GM18951 (cell line): ENCODE data around the gene PTPRN2.

ENCODE experiments used
- POLR2A ChIP-seq: IDR thresholded peaks from 4 replicates; pipeline ENCODE4 v1.6.1; 2011; ENCODE audit warnings: mild to moderate bottlenecking; ENCODE audit not compliant: insufficient read length, insufficient read depth; ENCODE audit errors: extremely low read depth
- in situ Hi-C: fragments of 300-500 bp; cut with MboI; formaldehyde crosslinking; loops from one replicate; pipeline ENCODE4 v1.12.0; 2022; ENCODE audit warnings: low sequenced_read_pairs, mixed read lengths, inconsistent platforms; ENCODE audit not compliant: unreplicated experiment

The PTPRN2 gene

GRCh38 chr7:158369866-158370265, 217.8 kb downstream of the PTPRN2 start:
- TF ChIP-seq POLR2A = no peak
- in situ Hi-C loops = no loop called here

GRCh38 chr7:158369290-158369689, 218.3 kb downstream of the PTPRN2 start:
- in situ Hi-C loops = no loop called here
- no peak for TF ChIP-seq POLR2A

- TF ChIP-seq POLR2A = no peak
- in situ Hi-C loops = no loop called here
Measured at GRCh38 chr7:158368449-158368848, 219.2 kb downstream of the PTPRN2 start.

GRCh38 chr7:158367634-158367982, 220.0 kb downstream of the PTPRN2 start:
- in situ Hi-C loops = no loop called here
- TF ChIP-seq POLR2A = no peak

GRCh38 chr7:158366916-158367633, 220.5 kb downstream of the PTPRN2 start:
- TF ChIP-seq POLR2A = no peak
- in situ Hi-C loops = no loop called here

- in situ Hi-C loops = no loop called here
- TF ChIP-seq POLR2A = no peak
Measured at GRCh38 chr7:158366346-158366745, 221.3 kb downstream of the PTPRN2 start.

- TF ChIP-seq POLR2A = no peak
- in situ Hi-C loops = no loop called here
Measured at GRCh38 chr7:158365267-158365666, 222.4 kb downstream of the PTPRN2 start.

- no peak for TF ChIP-seq POLR2A
- in situ Hi-C loops = no loop called here
Measured at GRCh38 chr7:158364451-158364850, 223.2 kb downstream of the PTPRN2 start.

GRCh38 chr7:158362912-158363905, 224.4 kb downstream of the PTPRN2 start:
- TF ChIP-seq POLR2A = no peak
- in situ Hi-C loops = no loop called here

GRCh38 chr7:158362001-158362400, 225.6 kb downstream of the PTPRN2 start:
- in situ Hi-C loops = no loop called here

GRCh38 chr7:158361326-158361946, 226.2 kb downstream of the PTPRN2 start:
- in situ Hi-C loops = no loop called here

More at GRCh38 chr7:158362001-158362400, 225.6 kb downstream of the PTPRN2 start:
- TF ChIP-seq POLR2A = no peak

GRCh38 chr7:158358926-158359645, 228.5 kb downstream of the PTPRN2 start:
- in situ Hi-C loops = no loop called here
- no peak for TF ChIP-seq POLR2A

More at GRCh38 chr7:158361326-158361946, 226.2 kb downstream of the PTPRN2 start:
- TF ChIP-seq POLR2A = no peak
